ENCODE results near the gene BLCAP.
"Not testable (repeated sequence)": the region's sequence is repeated elsewhere in the genome, so short reads cannot be mapped to it uniquely, and the experiment has no call there.

BLCAP gene

GRCh38 chr20:37513779-37514359 is 13.8 kb downstream of the BLCAP start:
- DNase-seq (ENCODE audit: low read depth): no peak

GRCh38 chr20:37511610-37512275 is 15.9 kb downstream of the BLCAP start:
- no peak for DNase-seq (ENCODE audit: low read depth)

GRCh38 chr20:37510226-37510625 is 17.4 kb downstream of the BLCAP start:
- DNase-seq (ENCODE audit: low read depth): no peak

GRCh38 chr20:37506152-37506725 is 21.4 kb downstream of the BLCAP start:
- no peak for DNase-seq (ENCODE audit: low read depth)

- DNase-seq (ENCODE audit: low read depth): no peak
Measured at GRCh38 chr20:37505263-37506151, 22.2 kb downstream of the BLCAP start.

- DNase-seq (ENCODE audit: low read depth): no peak
Measured at GRCh38 chr20:37504404-37505096, 23.1 kb downstream of the BLCAP start.

GRCh38 chr20:37503256-37503927 is 24.3 kb downstream of the BLCAP start:
- no peak for DNase-seq (ENCODE audit: low read depth)

- no peak for DNase-seq (ENCODE audit: low read depth)
Measured at GRCh38 chr20:37502654-37503053, 25.0 kb downstream of the BLCAP start.

GRCh38 chr20:37501940-37502339 is 25.7 kb downstream of the BLCAP start:
- no peak for DNase-seq (ENCODE audit: low read depth)

GRCh38 chr20:37500311-37500710 is 27.4 kb downstream of the BLCAP start:
- no peak for DNase-seq (ENCODE audit: low read depth)

- DNase-seq (ENCODE audit: low read depth): no peak
Measured at GRCh38 chr20:37498066-37498665, 29.5 kb downstream of the BLCAP start.

- no peak for DNase-seq (ENCODE audit: low read depth)
Measured at GRCh38 chr20:37494796-37495195, 32.9 kb downstream of the BLCAP start.

- DNase-seq (ENCODE audit: low read depth): no peak
Measured at GRCh38 chr20:37494301-37494700, 33.4 kb downstream of the BLCAP start.

GRCh38 chr20:37492945-37493344 is 34.7 kb downstream of the BLCAP start:
- DNase-seq (ENCODE audit: low read depth): no peak

GRCh38 chr20:37492096-37492625 is 35.5 kb downstream of the BLCAP start:
- no peak for DNase-seq (ENCODE audit: low read depth)

GRCh38 chr20:37490663-37491350 is 36.9 kb downstream of the BLCAP start:
- DNase-seq (ENCODE audit: low read depth): no peak

- DNase-seq (ENCODE audit: low read depth): not testable (repeated sequence)
Measured at GRCh38 chr20:37486209-37486608, 41.5 kb downstream of the BLCAP start.

GRCh38 chr20:37484331-37484730 is 43.3 kb downstream of the BLCAP start:
- no peak for DNase-seq (ENCODE audit: low read depth)

- DNase-seq (ENCODE audit: low read depth): no peak
Measured at GRCh38 chr20:37481610-37482009, 46.1 kb downstream of the BLCAP start.

GRCh38 chr20:37480919-37481318 is 46.8 kb downstream of the BLCAP start:
- DNase-seq (ENCODE audit: low read depth): no peak
